Renal cortical epithelial cell (primary cell): ENCODE measurements around the gene CHMP4A. TPM values are rescaled to one million over a fixed set of nuclear protein-coding genes. Genes with fewer than 3 reads are reported as not detected.

ENCODE experiments used
- DNase-seq: peaks from one replicate; pipeline ENCODE4 v3.0.0-alpha.2; 2011; ENCODE audit warnings: low read depth
- total RNA-seq: library from RNA; depleted of rRNA; stranded (reverse); fragments of >200 nt; gene quantifications from 2 replicates; pipeline ENCODE4 v1.2.3, GENCODE V29; 2014

The CHMP4A gene, protein sequence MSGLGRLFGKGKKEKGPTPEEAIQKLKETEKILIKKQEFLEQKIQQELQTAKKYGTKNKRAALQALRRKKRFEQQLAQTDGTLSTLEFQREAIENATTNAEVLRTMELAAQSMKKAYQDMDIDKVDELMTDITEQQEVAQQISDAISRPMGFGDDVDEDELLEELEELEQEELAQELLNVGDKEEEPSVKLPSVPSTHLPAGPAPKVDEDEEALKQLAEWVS
- 38.4 and 65.1 TPM in 2 replicates for total RNA-seq

DNA sequence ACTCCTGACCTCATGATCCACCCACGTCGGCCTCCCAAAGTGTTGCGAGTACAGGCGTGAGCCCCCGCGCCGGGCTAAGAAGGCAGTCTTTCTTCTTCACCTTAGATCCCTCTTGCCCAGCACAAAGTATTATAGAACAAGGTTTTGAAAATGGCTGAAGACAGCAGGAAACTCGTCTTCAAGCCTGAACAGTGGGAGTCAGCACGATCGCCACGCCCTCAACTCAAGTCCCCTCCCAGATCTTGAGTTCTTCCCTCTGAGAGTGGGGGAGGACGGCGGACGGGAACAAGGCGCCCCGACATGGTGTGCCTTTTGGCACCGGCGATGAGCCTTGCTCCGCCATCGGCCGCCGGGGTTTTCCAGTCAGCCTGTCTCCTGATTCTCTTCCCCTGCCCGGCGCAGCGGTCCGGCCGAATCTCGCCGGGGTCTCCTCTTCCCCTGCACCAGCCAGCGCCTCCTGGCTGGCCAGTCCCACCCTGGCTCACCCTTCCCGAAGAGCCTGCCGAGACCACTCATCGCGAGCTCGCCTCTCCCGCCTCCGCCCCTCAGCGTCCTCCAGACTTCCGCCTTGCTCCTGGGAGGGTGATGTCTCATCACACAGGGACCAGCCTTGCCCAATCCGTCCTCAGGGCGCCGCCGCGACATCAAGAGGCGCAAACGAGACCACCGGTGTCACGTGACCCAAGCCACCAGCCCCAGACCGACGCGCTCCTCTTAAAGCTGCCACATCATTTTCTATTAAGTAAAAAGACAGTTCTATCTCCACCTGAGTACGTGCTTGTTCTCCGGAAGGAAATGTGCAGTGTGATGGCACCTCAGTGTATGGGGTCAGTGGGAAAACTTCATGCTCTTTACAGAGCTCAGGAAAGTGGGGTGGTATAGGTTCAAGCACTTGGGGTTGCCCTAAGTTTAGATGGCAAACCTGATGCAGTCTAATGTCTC is at the start of gene CHMP4A:
TSS of gene CHMP4A (minus strand) at position 565 of the 942 bp plus-strand sequence. CDS start at position 516, 49 bp downstream.
- DNase-seq: peak; percentile 96

DNA sequence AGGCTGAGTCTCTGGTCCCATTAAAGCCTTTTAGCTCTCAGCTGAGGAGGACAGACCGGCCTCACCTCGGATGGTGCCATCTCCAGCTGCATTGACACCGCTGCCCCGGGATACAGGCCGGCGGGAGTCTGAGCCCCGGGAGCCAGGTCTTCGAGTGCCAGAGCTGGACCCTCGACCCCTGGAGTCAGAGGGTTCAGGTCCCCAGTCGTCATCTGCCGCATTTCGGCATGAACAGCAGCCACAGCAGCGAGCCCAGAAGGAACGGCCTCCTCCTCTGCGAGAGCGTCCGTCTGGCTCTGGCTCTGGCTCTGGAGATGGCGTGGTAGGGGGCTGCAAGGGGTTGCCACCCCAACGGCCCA is 48.7 kb upstream of the CHMP4A start:
- no peak for DNase-seq

DNA sequence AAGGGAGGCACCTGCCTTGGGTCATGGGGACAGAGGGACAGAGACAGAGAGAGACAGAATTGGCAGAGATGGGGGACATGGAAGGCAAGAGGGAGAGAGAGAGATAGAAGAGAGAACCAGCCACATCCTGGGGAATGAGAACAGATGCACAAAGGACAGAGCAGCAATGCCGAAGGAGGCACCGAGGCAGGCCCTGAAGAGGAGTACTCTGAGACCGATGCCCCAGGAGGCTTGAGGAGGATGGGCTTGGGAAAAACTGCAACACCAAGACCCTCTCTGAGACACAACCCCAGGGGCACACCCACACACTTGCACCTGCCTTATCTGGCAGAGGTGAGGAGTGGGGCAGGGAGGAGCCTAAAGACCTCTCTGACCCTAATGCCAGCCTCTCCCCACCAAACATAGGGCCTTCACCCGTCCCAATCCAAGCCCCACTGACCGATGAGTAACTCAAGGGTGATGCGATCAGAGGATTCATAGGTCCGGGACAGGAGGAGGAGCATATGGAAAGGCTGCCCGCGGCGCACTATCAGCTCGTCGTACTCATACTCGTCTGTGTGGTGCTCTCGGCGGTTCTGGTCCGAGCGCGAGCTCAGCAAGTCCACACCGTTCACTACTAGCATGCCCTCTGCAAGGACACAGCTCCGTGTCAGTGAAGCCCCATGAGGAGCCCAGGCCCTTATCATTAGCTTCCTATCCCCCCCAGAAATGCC is 48.1 kb upstream of the CHMP4A start:
- no peak for DNase-seq

DNA sequence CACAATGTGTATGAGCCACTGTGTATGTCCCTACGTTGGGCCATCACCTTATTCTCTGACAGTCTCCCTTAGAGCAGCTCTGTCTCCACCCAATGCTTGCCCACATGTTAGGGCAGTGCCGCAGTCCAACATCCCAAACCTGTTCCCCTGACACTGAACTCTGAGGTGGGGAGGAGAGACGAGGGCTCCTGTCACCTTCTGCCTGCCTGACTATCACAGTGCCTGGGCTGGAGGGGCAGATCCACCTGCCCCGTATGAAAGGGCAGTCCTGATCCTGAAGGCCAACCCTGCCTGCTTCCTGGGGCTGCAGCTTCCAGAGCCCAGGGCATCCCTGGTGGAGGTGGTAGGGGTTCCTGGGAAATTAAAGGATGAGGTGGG is 47.5 kb upstream of the CHMP4A start:
- no peak for DNase-seq

DNA sequence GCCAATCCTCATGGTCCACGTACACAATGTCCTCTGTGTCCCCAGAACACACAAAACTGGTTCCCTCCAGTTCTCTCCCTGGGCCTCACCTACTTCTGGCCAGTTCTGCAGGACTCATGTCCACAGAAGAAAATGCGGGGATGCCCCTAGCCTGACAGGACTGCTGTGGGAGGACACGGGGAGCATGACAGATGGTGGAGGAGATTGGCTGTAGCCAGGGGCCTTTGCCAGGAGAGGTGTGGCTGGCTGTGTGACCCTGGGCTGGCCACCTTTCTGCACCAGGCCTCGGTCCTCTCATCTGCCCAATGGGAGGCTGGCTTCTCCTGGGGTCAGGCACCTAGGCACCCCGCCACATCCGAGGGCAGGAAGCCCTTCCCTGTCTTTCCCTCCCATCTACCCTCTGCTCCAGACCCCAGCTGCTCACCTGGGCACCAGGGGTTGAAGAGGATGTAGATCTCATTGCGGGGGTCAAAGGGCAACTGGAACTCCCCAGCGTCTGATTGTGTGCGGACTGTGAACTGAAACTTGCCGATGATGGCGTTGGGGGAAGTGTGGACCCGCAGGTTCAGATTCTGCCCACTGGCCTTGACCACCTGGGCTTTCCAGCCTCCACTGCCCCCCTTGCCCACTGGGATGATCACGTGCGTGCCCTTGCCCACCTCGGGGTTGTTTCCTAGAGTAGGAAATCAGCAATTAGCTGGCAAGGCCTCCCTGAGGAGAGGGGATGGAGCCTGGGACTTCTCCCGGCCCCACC is 46.9 kb upstream of the CHMP4A start:
- no peak for DNase-seq

DNA sequence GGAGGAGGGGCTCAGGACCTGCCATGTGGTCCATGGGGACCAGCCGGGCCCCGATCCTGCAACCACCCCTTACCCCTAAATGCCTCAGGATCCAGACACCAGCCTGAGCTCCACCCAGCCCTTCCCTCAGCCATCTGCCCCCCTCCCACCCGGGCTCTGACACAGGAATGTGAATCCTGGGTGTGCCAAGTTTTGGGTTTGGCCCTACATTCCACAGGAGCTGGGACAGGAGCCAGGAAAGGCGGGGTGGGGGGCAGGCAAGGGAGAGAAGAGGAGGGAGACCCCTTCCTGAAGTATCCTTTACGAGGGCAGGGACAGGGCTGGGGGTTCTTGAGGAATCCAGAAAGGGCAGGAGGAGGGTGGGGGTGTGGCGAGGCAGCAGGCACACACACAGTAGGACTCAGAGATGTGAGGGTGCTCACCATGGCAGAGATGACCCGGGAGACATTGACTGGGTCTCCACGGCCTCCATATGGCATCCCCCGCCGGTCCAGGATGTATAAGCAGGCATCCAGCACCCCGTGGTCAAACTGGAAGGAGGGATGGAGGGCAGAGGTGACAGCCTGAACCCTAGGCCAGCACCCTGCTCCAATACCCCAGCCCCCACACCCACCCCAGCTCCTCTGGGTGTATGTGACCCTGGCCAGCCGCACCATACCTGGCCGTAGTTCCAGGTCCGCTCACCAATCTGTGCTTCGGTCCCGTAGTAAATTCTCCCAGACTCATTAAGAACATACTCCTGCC is 46.2 kb upstream of the CHMP4A start:
- DNase-seq: no peak

DNA sequence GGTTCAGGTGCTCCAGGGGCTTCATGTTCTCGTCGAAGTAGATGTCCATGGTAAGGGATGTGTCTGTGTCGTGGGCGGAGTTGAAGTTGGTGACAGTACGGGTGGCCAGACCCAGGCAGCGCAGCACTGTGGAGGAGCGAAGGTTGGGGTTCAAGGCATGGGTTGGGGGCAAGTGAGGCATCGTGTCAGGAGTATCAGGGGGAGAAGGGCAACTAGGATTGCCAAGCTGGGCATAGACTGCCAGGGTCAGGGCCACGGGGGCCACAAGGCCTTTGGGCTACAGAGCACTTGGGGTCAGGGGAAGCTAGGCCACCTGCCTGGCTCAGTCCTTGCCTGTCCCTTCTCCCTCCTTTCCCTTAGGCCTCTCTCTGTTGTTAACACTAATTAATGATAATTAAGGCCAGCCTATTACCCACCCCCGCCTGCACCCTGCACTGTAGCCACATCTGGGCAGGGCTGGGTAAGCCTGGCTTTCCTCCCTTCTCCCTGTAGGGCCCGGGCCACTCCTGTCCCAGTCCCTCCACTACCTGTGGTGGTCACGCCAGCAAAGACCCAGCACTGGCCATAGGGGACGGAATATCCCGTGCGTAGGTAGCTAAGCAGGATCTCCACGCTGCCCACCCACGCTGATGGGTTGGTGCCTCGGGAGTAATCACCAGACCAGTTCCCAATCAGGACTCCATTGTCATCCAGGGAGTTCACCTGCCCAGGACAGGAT is 45.4 kb upstream of the CHMP4A start:
- DNase-seq: no peak

DNA sequence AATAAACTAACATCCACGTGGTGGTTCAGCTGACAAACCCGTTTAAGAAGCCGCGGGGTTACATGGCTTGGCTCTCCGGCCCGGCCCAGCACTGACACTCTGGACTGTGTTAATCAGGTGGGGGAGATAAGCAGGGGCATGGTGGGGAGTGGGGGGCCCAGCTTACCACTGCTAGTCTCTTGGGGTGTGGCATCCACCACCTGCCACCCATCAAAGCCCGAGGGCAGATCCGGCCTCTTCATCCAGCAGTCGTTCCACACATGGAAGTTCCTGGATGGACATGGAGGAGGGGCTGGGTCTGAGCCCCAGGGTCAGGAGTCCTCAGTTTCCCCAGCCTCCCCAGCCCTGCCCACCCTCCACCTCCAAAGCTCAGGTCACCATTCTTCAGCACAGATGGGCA is 44.8 kb upstream of the CHMP4A start:
- no peak for DNase-seq

DNA sequence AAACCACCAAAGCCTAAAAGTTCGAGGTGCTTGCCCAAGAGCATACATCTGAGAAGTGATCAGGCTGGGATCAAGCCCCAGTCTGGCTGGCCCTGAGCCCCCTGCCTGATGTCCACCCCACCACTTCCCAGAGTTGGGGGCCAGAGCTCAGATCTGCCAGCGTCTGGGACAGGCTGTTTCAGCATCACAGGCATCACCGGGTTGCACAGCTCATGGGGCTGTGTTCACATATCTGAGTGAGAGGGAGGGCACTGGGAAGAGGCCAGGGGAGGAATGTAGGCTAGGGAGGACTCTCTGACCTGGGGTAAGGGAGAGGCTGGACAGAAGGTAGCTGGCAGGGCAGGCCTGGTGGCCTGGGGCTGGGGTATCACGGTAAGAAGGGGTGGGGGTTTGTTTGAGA is 43.7 kb upstream of the CHMP4A start:
- no peak for DNase-seq

DNA sequence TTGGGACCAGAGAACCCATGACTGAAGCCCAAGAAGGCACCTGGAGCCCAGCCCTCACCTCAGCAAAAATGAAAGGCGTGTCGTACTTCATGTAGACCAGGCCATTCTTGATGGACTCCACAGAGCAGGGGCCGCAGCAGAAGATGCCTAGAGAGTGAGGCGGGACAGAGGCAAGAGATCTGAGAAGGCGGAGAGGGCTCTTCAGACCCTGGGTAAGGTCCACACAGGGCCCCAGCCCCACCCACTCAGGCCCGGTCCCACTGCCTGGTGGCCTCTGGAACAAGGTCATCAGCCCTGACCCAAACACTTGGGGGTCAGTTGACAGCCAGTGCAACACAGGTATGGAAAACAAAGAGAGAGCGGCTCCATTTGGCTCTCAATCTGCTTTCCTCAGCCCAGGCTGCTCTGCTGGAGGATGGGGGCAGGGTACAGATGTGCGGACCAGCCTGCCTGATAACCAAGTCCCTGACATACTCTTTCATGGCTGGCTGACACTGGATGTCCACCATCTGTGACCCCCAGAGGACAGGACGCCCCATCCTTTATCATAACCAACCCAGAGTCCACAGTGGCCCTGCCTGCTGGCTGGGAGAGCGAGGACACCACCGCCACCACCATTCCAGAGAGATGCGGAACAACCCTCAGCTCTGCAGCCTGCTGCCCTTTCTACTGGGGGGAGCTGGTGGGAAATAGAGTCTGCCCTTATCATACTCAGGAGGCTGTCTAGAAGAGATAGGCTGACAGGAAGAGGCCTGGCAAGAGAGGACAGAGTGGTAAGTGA is 42.8 kb upstream of the CHMP4A start:
- DNase-seq: no peak

DNA sequence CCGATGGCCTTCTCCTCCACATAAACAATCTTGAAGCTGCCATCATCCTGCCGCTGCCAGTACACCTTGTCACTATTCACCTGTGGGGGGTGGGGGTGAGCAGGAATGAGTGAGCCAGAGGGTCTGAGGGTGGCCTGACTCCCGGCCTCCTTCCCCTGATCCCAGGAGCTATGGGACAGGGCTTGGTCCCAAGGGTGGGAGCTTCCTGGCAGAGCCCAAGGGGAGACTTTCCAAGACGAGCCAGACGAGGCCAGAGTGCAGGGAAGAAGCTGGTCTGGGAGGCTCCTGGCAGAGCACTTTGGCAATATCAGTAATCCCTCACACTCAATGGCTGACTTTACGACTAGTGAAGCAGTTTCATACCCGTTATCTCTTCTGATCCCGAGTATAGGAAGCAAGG is 42.1 kb upstream of the CHMP4A start:
- DNase-seq: no peak

DNA sequence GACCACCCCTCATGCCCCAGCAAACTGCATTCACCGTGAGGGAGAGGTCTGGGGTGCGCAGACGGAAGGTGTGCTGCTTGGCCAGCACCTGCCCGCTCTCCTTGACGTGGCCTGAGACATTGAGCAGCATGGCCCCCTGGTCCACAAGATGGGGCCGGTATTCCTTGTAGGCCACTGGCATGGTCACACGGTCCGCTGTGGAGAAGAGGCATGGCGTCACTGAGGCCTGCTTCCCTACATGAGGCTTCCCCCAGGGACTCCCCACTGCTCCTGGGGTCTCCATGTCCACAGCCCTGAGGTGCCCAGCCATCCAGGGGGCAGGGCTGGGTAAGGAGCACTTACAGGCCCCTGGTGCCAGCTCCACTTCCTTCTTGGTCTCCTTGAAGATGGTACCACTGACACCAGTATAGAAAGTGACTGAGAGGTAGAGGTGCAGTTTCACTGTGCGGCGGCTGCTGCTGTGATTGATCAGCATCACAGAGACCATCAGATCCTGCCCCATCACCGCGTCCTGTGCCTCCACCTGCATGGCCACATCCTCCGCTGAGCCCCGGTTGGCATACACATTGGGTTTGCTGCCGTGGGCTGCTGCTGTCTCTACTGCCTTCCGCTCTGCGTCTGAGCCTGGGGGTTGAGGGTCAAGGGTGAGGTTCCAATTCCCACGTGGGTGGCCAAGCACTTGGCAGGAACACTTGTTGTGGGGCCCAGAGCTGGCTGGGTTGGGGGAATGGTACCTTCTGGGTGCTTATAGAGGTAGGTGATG is 41.5 kb upstream of the CHMP4A start:
- DNase-seq: no peak

DNA sequence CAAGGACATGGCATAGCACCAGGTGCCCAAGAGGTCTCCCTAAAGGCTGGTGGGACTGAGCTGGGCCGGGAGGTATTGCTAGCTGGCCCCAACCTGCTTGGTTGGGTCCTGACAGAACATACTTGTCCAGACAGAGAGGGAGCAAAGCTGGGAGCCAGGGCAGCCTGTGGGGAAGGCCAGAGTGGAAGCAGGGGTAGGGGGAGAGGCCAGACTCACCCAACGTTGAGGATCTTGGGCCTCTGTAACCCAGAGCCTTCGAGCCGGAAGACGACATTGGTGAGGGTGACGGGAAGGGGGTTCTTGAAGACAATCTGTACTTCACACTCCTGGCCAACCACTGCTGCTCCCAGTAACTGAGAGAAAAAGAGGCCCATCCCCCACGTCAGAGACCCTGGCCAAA is 40.6 kb upstream of the CHMP4A start:
- DNase-seq: no peak

DNA sequence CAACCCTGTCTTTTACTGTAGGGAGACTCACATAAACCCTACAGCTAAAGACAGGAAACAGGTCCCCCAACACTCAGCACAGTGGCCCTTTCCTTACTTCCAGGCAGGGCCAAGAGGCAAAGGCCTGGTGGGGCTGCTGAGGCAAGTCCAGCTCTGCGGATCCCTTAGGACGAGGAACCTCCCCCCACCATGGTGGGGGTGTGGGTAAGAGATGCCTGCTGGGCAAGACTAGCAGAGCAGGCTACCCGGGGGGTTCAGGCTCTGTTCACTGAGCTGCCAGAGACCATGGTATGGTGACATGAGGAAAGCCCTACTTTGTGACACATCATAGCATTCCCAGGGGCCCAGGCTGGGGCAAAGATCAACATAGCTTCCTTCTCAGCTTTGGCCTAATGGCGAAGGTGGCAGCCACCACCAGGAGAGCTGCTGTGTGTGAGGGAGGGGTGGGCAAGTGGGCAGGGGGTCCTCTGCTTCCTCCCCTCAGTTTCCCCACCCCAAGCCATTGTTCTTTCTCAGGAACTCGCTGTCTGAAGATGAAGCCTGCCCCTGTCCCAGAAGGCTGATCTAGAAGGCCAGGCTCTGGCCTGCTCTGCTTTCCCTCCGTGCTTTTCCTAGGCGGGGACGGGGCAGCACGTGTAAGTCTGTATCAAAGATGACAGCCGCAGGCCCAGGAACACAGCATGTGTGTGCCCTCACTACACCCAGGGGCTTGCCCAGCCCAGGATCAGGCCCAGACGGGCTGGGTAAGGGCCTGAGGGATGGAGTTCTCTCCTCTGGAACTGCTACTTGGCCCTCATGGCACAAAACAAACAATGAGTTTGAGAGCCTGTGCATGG is 39.2 kb upstream of the CHMP4A start:
- DNase-seq: no peak

DNA sequence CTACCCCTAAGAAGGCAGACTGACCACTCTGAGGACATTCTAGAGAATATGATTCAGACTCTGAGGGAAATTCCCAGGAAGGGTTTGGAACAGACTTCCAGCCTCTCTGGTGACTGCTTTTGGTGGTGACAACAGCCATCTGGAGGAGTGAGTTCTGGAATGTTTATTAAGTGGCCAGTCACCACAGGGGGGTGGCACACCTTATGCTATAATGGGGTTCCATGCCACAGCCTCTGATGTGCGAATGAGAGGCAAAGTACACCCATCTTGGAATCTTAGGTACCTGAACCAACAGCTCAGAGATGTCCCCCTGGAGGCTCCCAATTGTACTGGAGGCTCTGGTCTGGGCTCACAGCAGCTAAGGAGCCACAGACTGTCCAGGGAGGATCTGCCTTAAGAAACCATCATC is 38.6 kb upstream of the CHMP4A start:
- DNase-seq: peak; percentile 53

DNA sequence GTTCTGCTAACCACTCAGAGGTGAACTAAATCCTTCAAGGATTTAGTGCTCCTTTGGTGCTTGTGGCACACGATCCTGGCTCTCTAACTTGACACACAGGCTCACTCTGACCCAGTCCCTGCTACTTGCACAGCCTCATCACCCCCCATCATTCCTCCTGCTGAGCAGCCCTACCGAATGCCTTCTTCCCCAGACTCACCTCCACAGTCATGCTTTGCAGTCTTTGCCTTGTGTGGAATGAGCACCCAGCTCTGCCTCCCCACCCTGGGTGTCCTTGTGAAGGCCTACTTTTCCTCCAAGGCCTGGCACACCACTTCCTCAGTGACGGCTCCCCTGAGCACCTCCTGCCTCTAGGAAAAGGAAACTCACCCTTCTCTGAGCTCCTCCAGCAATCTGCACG is 37.1 kb upstream of the CHMP4A start:
- no peak for DNase-seq

DNA sequence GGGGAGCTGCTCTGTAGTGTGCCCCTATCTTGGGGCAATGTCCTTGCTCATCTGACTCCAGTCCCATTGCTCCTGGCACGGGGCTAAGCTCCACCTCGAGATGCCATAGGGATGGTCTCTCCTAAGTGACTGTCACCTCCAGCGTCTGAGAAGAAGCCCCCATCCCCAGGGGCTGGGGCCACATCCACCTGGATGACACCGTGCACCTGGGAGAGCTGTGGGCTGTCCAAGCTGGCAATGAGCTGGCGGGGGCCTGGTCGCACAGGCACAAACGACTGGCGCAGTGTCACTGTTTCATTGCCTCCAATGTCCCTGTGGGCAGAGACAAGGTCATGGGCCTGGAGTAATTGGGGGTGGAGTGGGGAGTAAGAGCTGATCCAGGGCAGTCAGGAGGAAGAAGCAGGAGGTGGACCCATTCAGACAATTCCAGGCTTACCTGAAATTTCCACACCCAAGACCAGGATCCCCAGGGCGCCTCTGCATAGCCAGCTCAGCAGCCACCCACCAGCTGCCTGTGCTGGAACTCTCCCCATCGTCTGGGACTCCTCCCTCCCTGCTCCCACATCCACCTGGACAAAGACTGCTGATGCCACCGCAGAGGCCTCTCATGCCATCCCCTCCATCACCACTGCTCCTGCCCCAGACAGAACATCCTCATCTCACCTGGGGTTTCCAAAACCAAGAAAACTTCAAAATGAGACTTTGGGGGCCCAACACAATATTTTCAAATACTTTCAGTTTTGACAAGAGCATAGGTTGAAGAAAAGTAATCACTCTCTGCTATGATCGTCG is 36.1 kb upstream of the CHMP4A start:
- DNase-seq: no peak
